Measurements from ENCODE around the gene KANK2.
A peak's percentile ranks its signal among the peaks of the same experiment; 100 is the strongest.
"Not testable (repeated sequence)": the region's sequence is repeated elsewhere in the genome, so short reads cannot be mapped to it uniquely, and the experiment has no call there.

Gene KANK2

DNA sequence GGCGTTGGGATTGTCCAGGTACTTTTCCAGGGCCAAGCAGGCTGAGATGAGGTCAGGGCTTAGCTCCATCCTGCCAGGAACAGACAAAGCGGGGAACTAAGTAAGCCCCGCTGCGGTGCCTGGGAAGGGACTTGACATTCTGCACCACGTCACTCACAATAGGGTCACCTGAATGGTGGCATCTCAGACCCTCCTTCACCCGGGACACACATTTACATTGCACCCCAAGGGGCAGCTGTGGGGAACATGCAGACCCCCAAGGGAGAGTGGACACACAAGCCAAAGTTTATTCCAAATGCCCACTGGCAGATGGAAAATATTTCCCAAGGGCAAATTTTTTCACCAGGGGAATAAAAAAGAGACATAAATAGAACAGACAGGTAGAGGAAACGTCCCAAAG is 21.4 kb downstream of the KANK2 start:
- no peak for DNase-seq (ENCODE audit: low read depth in 1 of 2, low spot score in 1 of 2)

- no peak for DNase-seq (ENCODE audit: low read depth in 1 of 2, low spot score in 1 of 2)
These were observed 23.0 kb downstream of the KANK2 start for GRCh38 chr19:11174336-11174735.

DNA sequence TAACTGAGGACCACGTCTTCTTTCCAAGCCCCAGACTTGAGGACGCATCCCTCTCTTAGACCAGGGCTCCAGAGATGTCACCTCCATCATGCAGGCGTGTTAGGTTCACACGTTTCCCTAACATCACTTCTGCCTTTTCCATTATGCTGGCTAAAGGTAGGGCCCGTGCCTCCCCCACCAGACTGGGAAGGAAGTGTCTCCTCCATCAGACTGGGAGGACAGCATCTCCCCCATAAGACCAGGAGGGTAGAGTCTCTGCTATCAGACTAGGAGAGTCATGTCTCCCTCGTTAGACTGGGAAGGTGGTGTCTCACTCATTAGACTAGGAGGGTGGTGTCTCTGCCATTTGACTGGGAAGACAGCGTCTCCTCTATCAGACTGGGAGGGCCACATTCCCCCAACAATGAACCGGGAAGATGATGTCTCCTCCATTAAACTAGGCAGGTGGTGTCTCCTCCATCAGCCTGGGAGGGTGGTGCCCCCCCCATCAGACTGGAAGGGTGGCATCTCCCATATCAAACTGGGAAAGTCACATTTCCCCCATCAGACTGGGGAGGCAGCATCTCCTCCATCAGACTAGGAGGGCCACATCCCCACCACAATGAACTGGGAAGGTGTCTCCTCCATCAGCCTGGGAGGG is 23.7 kb downstream of the KANK2 start:
- DNase-seq (ENCODE audit: low read depth in 1 of 2, low spot score in 1 of 2): no peak

- no peak for DNase-seq (ENCODE audit: low read depth in 1 of 2, low spot score in 1 of 2)
These were observed 24.8 kb downstream of the KANK2 start for GRCh38 chr19:11172576-11172975.

- no peak for DNase-seq (ENCODE audit: low read depth in 1 of 2, low spot score in 1 of 2)
These were observed 26.2 kb downstream of the KANK2 start for GRCh38 chr19:11171144-11171543.

DNA sequence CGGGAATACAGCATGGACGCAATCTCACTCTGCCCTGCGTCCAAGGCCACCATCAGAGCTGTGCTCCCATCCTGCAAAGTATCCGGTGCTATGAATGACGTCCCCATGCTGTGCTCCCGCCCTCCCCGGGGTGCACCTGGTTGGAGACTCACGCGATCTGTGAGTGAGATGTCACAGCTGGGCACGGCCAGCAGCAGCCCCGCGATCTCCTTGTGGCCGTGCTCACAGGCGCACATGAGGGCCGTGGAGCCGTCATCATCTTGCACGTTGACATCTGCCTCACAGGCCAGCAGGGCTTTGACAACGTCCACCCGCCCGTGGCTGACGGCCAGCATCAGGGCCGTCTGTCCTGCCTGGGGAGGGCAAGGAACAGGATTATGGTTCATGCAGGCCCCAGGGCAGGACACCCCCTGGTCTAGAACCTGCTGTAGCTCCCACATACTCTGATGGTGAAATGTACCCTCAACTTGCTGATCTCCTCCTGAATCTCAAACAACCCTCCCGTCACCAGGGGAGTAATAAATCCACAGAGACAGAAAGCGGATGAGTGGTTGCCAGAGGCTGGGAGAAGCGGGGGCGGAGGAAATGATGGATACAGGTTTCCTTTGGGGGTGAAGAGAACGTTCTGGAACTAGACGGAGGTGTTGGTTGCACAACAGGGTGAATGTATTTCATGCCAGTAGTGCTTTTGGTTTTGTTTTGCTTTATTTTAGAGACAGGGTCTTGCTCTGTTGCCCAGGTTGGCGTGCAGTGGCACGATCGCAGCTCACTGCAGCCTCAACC is 27.3 kb downstream of the KANK2 start:
- DNase-seq (ENCODE audit: low read depth in 1 of 2, low spot score in 1 of 2): no peak

GRCh38 chr19:11168568-11168967 is 28.8 kb downstream of the KANK2 start:
- DNase-seq (ENCODE audit: low read depth in 1 of 2, low spot score in 1 of 2): no peak

DNA sequence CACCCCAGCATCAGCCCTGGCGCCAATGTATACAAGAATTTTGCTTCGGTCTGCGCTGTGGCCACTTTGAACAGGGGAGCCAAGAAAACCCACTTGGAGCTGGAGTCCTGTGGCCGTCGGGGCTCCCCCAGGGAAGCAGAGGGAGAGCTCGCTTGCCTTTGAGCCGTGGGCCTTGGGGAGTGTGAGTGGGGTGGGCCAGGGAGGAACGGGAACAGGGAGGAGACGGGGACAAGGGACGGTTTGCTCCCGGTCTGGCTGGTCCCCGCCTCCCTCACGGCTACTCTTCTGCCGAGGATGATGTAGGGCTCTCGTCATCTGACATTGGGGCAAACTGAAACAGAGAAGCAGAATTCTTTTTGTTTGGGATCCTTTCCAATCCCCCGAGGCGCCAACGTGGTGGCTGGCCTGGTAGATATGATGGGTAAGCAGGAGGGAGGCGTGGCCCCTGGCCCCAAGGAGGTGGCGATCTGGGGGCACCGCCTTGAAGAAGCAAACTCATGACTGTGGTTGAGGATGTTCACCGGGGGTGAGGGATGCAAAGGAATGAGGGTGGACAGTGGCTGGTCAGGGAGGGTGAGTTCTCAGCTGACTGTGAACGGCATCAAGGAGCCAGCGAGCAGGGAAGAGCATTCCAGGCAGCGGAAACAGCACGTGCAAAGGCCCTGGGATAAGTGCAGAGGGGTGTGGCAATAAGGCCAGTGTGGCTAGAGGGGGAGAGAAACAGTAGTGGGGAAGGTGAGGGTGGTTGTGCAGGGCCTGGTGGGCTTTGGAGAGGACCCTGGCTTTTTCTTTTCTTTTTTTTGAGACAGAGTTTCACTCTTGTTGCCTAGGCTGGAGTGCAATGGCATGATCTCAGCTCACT is 30.8 kb downstream of the KANK2 start:
- no peak for DNase-seq (ENCODE audit: low read depth in 1 of 2, low spot score in 1 of 2)

DNA sequence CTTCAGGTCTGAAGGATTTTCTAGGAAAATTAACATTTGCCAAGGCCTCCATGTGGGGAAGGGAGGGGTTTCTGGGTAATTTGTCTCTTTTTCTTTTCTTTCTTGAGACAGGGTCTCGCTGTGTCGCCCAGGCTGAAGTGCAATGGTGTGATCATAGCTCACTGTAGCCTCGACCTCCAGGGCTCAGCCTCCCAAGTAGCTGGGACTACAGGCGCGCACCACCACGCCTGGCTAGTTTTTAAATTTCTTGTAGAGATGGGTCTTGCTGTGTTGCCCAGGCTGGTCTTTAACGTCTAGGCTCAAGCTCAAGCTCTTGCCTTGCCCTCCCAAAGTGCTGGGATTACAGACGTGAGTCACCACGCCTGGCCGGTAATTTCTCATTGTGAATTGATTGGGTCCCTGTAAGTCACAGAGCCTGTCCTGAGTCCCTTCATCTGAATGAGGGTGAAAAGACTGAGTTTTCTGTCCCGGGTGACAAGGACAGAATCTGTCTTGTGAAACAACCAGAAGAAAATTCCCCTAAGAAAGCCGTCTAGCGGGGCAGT is 31.8 kb downstream of the KANK2 start:
- DNase-seq (ENCODE audit: low read depth in 1 of 2, low spot score in 1 of 2): no peak

GRCh38 chr19:11164879-11165406 is 32.4 kb downstream of the KANK2 start:
- no peak for DNase-seq (ENCODE audit: low read depth in 1 of 2, low spot score in 1 of 2)

GRCh38 chr19:11164296-11164695 is 33.0 kb downstream of the KANK2 start:
- no peak for DNase-seq (ENCODE audit: low read depth in 1 of 2, low spot score in 1 of 2)

DNA sequence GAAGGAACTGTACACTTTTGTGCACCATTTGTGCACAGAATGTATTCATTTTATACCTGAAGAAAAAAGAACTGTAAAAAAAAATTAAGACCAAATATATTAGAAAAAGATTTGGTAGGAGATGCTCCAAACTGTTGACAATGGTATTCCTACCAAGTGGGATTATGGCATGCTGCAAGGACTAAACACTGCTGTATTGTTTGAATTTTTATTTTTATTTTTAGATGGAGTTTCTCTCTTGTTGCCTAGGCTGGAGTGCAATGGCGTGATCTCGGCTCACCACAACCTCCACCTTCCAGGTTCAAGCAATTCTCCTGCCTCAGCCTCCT is 36.9 kb downstream of the KANK2 start:
- DNase-seq (ENCODE audit: low read depth in 1 of 2, low spot score in 1 of 2): not testable (repeated sequence)

DNA sequence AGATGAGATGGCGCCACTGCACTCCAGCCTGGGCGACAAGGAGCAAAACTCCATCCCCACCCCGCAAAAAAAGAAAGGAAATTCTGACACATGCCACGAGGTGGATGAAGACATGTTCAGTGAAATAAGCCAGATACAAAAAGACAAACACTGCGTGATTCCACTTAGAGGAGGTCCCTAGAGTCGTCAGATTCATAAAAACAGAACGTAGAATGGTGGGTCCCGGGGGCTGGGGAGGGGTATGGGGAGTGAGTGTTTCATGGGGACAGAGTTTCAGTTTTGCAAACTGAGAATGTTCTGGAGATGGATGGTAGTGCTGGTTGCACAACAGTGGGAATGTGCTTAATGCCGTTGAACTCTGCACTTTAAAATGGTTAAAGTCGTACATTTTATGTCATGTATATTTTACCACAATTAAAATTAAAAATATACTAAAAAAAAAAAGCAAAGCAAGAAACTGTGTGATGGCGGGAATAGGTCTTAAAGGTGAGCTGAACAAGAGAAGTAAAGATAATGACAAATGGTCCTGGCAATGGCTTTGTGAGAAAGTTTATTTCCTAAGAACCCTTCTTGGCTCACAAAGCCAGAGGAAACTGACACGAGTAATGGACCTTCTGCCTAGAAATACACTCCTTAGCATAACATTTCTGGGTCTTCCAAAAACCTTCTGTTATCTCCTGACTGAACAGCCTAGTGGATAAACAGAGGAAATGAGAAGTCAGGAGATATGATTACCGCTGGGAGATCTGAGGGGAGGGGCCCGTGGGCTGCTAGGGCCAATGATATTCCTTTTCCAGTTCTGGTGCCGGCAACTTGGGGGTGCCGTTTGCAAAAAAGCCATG is 37.5 kb downstream of the KANK2 start:
- no peak for DNase-seq (ENCODE audit: low read depth in 1 of 2, low spot score in 1 of 2)

GRCh38 chr19:11155373-11156120 is 41.8 kb downstream of the KANK2 start, which contains the start of gene SPC24:
Gene SPC24, minus strand, starts transcription at chr19:11155782. Its CDS starts 6 bp downstream, at chr19:11155776.
- peak; percentile 71 to 84 for DNase-seq (ENCODE audit: low read depth in 1 of 2, low spot score in 1 of 2)

DNA sequence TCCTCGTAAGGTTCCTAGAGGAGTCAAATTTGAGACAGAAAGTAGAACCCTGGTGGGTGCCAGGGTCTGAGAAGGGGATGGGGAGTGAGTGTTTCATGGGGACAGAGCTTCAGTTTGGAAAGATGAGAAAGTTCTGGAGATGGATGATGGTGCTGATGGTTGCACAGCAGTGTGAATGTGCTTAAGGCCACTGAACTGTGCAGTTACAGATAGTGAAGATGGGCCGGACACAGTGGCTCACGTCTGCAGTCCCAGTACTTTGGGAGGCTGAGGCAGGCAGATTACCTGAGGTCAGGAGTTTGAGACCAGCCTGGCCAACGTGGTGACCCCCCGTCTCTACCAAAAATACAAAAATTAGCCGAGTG is 42.7 kb downstream of the KANK2 start:
- DNase-seq (ENCODE audit: low read depth in 1 of 2, low spot score in 1 of 2): no peak

- no peak for DNase-seq (ENCODE audit: low read depth in 1 of 2, low spot score in 1 of 2)
These were observed 44.9 kb downstream of the KANK2 start for GRCh38 chr19:11152318-11153062.

- no peak for DNase-seq (ENCODE audit: low read depth in 1 of 2, low spot score in 1 of 2)
These were observed 46.2 kb downstream of the KANK2 start for GRCh38 chr19:11151181-11151580.

GRCh38 chr19:11148001-11148400 is 49.3 kb downstream of the KANK2 start:
- DNase-seq (ENCODE audit: low read depth in 1 of 2, low spot score in 1 of 2): no peak

GRCh38 chr19:11145536-11145924 is 51.8 kb downstream of the KANK2 start:
- DNase-seq (ENCODE audit: low read depth in 1 of 2, low spot score in 1 of 2): no peak
